Sigmoid colon (tissue), 7 donors: ENCODE measurements around the gene EPS8L2. TPM values are rescaled to one million over a fixed set of nuclear protein-coding genes. Genes with fewer than 3 reads are reported as not detected.
A peak's percentile ranks its signal among the peaks of the same experiment; 100 is the strongest.

Experiments used
- DNase-seq: peaks from one replicate; pipeline ENCODE4 v3.0.0-alpha.2; 2019
- H3K27ac ChIP-seq, 4 donors: fragments of 200-600 bp; sonication (generic); one replicate each; pipeline ENCODE4 v1.5.1; 2016 to 2019; ENCODE audit warnings: mild to moderate bottlenecking in 1 of 4
- H3K27me3 ChIP-seq, 3 donors: fragments of 200-600 bp; sonication (generic); one replicate each; pipeline ENCODE4 v1.5.1; 2019; ENCODE audit warnings: mild to moderate bottlenecking in 1 of 3
- H3K36me3 ChIP-seq, 4 donors: fragments of 200-600 bp; sonication (generic); one replicate each; pipeline ENCODE4 v1.5.1; 2016 to 2019
- H3K4me1 ChIP-seq, 4 donors: fragments of 200-600 bp; sonication (generic); one replicate each; pipeline ENCODE4 v1.5.1; 2017 to 2019
- H3K4me3 ChIP-seq, 4 donors: fragments of 200-600 bp; sonication (generic); one replicate each; pipeline ENCODE4 v1.5.1; 2017 to 2019; ENCODE audit warnings: mild to moderate bottlenecking in 2 of 4, moderate library complexity in 1 of 4
- H3K9me3 ChIP-seq, 4 donors: fragments of 200-600 bp in 3 of 4; sonication (generic) in 3 of 4; one replicate each; pipeline versions ENCODE4 v1.5.1 to v1.6.1; 2013 to 2019
- EP300 ChIP-seq, 4 donors: sonication (generic); formaldehyde crosslinking; IDR thresholded peaks; one replicate each; pipeline ENCODE4 v1.6.1; 2017; ENCODE audit warnings: antibody characterized with exemption in 4 of 4
- POLR2A ChIP-seq, 2 donors: fragments of 450-650 bp; IDR thresholded peaks; one replicate each; pipeline ENCODE4 v1.6.1; 2016; ENCODE audit warnings: antibody characterized with exemption in 2 of 2, mild to moderate bottlenecking in 2 of 2, moderate library complexity in 2 of 2
- POLR2AphosphoS5 ChIP-seq, 4 donors: sonication (generic); formaldehyde crosslinking; IDR thresholded peaks; one replicate each; pipeline ENCODE4 v1.6.1; 2017; ENCODE audit warnings: antibody characterized with exemption in 4 of 4
- WGBS, 2 donors: extraction: QIAGEN DNeasy Blood & Tissue Kit; methylation state at CpG; one replicate each; pipeline ENCODE4 v1.1.7; 2013; 5-methylcytosine and 5-hydroxymethylcytosine counted together
- intact Hi-C: fragments of 100-400 bp; cut with DNase I; formaldehyde crosslinking; loops from one replicate; pipeline ENCODE4 v1.15.1; 2023
- polyA plus RNA-seq, 3 donors: library from polyadenylated mRNA; stranded (reverse); fragments of 200-250 nt; gene quantifications; one replicate each; pipeline ENCODE4 v1.2.3, GENCODE V29; 2013
- total RNA-seq, 4 donors: library from RNA; depleted of rRNA; stranded (reverse); fragments of >200 nt; gene quantifications; one replicate each; pipeline ENCODE4 v1.1.0, GENCODE V29; 2016
- TF ChIP-seq, protein P1 (sequence below), 4 experiments: fragments of 450-650 bp in 3 of 4; fragments of 200-600 bp in 1 of 4; IDR thresholded peaks; one replicate each; pipeline ENCODE4 v1.5.1; 2016 to 2019; ENCODE audit warnings: antibody characterized with exemption in 4 of 4, mild to moderate bottlenecking in 3 of 4, moderate library complexity in 2 of 4
- donor health status: healthy with polysubstance abuse.
- donor health status: Bipolar disorder and iron deficiency.
- donor health status: healthy.

Gene EPS8L2
- total and polyA plus RNA-seq, 7 donors = 5.4 to 168 (median 15.6) TPM

GRCh38 chr11:767238-767637 is 61.2 kb downstream of the EPS8L2 start:
- 96 to 97% methylated on average over 11 of the region's 11 CpGs for WGBS, 2 donors
- H3K4me3 ChIP-seq = no peak overlapping the region
- no peak for TF ChIP-seq EP300 (IDR thresholded peaks at IDR 0.05)
- TF ChIP-seq, protein P1, sequence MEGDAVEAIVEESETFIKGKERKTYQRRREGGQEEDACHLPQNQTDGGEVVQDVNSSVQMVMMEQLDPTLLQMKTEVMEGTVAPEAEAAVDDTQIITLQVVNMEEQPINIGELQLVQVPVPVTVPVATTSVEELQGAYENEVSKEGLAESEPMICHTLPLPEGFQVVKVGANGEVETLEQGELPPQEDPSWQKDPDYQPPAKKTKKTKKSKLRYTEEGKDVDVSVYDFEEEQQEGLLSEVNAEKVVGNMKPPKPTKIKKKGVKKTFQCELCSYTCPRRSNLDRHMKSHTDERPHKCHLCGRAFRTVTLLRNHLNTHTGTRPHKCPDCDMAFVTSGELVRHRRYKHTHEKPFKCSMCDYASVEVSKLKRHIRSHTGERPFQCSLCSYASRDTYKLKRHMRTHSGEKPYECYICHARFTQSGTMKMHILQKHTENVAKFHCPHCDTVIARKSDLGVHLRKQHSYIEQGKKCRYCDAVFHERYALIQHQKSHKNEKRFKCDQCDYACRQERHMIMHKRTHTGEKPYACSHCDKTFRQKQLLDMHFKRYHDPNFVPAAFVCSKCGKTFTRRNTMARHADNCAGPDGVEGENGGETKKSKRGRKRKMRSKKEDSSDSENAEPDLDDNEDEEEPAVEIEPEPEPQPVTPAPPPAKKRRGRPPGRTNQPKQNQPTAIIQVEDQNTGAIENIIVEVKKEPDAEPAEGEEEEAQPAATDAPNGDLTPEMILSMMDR (IDR thresholded peaks at IDR 0.05) = no peak
- no peak for TF ChIP-seq POLR2A (IDR thresholded peaks at IDR 0.05)
- no peak for TF ChIP-seq POLR2AphosphoS5 (IDR thresholded peaks at IDR 0.05)
- peaks cover 13 to 80% (median 33%) of the 10 kb centered on the region in 4 donors for H3K36me3 ChIP-seq
- no peaks in the 10 kb centered on the region for H3K4me1 ChIP-seq
- intact Hi-C loops = no loop called here
- H3K9me3 ChIP-seq = no peaks in the 10 kb centered on the region
- H3K27me3 ChIP-seq = no peaks in the 10 kb centered on the region
- H3K27ac ChIP-seq = no peak overlapping the region
- no peak for DNase-seq

GRCh38 chr11:769887-770641 is 64.0 kb downstream of the EPS8L2 start:
- no peak for TF ChIP-seq EP300 (IDR thresholded peaks at IDR 0.05)
- TF ChIP-seq, protein P1 (IDR thresholded peaks at IDR 0.05) = no peak
- no peak for TF ChIP-seq POLR2AphosphoS5 (IDR thresholded peaks at IDR 0.05)
- TF ChIP-seq POLR2A (IDR thresholded peaks at IDR 0.05) = no peak
- Histone ChIP-seq H3K27me3 (no peaks in the 10 kb centered on the region), H3K4me3 (no peak overlapping the region), H3K36me3 (peaks cover 0 to 71% (median 22%) of the 10 kb centered on the region in 4 donors), H3K27ac (no peak overlapping the region), H3K4me1 (peaks cover 0 to 17% (median 8%) of the 10 kb centered on the region in 4 donors), H3K9me3 (no peaks in the 10 kb centered on the region)
- intact Hi-C loops = no loop called here
- no peak for DNase-seq
- WGBS, 2 donors = 91 to 92% methylated on average over 23 of the region's 23 CpGs

GRCh38 chr11:770642-771616 is 64.9 kb downstream of the EPS8L2 start:
- Histone ChIP-seq H3K27ac (no peak overlapping the region), H3K4me3 (no peak overlapping the region), H3K9me3 (no peaks in the 10 kb centered on the region), H3K27me3 (no peaks in the 10 kb centered on the region), H3K4me1 (peaks cover 0 to 25% (median 17%) of the 10 kb centered on the region in 4 donors), H3K36me3 (peaks cover 0 to 63% (median 22%) of the 10 kb centered on the region in 4 donors)
- WGBS, 2 donors = 92 to 94% methylated on average over 32 of the region's 32 CpGs
- intact Hi-C loops = no loop called here
- DNase-seq = peak; percentile 65
- TF ChIP-seq EP300 (IDR thresholded peaks at IDR 0.05) (no peak), POLR2AphosphoS5 (IDR thresholded peaks at IDR 0.05) (no peak), POLR2A (IDR thresholded peaks at IDR 0.05) (no peak)
- TF ChIP-seq, protein P1 (IDR thresholded peaks at IDR 0.05) = no peak

DNA sequence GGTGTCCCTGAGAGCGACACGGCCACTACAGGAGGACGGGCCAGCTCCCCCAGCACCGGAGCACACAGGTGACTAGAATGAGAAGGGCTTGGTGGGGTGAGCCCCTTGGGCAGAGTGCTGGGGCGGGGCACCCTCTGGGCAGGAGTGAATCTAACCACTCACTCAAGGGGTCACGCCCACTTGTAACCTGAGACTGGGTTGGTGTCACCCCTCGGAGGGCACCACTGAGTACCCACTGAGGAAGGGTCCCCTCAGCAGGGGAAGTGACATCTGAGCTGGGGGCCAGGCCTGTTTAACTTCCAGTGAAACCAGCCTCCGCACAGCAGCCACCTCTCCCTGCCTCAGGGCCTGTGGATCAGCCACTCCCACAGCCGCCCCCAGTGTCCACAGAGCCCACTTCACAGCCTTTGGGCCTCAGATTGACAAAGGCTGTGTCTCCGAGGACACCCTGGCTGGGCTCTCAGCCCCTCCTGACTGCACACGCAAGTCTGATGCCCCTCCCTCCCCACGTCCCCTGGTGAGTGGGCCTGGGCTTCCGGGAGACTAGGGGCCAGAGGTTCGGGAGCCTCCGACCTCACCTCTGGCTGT is 65.7 kb downstream of the EPS8L2 start:
- Histone ChIP-seq H3K36me3 (peaks cover 0 to 55% (median 21%) of the 10 kb centered on the region in 4 donors), H3K4me1 (peaks cover 0 to 33% (median 24%) of the 10 kb centered on the region in 4 donors), H3K9me3 (no peaks in the 10 kb centered on the region), H3K4me3 (no peak overlapping the region), H3K27me3 (no peaks in the 10 kb centered on the region), H3K27ac (no peak overlapping the region)
- 83 to 88% methylated on average over 15 of the region's 15 CpGs for WGBS, 2 donors
- TF ChIP-seq EP300 (IDR thresholded peaks at IDR 0.05) (no peak), POLR2AphosphoS5 (IDR thresholded peaks at IDR 0.05) (no peak), POLR2A (IDR thresholded peaks at IDR 0.05) (no peak)
- TF ChIP-seq, protein P1 (IDR thresholded peaks at IDR 0.05) = no peak
- intact Hi-C loops = no loop called here
- no peak for DNase-seq
